HCT116 (cell line): ENCODE data around the gene VCX2. TPM values are rescaled to one million over a fixed set of nuclear protein-coding genes. Genes with fewer than 3 reads are reported as not detected.
"Not testable (repeated sequence)": the region's sequence is repeated elsewhere in the genome, so short reads cannot be mapped to it uniquely, and the experiment has no call there.

Experiments used
- ATAC-seq: fragments of 200-7000 bp; cut with Tn5 transposase; 2 replicates; pipeline ENCODE4 v1.9.1; 2020; ENCODE audit warnings: mild to moderate bottlenecking, moderate library complexity
- Bru-seq: library from RNA; stranded (reverse); fragments of 400-500 nt; gene quantifications from one replicate; lab custom pipeline; 2021; lab: Mats Ljungman, UMichigan
- BruChase-seq, 2 experiments: library from RNA; stranded (reverse); fragments of 400-500 nt; gene quantifications; one replicate each; lab custom pipeline; 2021; lab: Mats Ljungman, UMichigan
- BruUV-seq: library from RNA; stranded (reverse); fragments of 400-500 nt; replicated peaks from 2 replicates; lab custom pipeline; 2021; lab: Mats Ljungman, UMichigan
- CTCF ChIA-PET: fragments of 300-600 bp; sonication (Branson Sonifier 250); formaldehyde crosslinking; loops from one replicate; lab custom pipeline; 2021; ENCODE audit warnings: antibody characterized with exemption; lab: Charles Lee
- POLR2A ChIA-PET: fragments of 300-600, 350-600 bp; sonication (Branson Sonifier 250); formaldehyde crosslinking; loops from one replicate; lab custom pipeline; 2021; ENCODE audit warnings: antibody characterized with exemption; lab: Charles Lee
- RAD21 ChIA-PET, 2 experiments: fragments of 300-600 bp; sonication (Branson Sonifier 250); formaldehyde crosslinking; loops; one replicate each; lab custom pipeline; 2023; ENCODE audit warnings: low total read pairs in 2 of 2; ENCODE audit not compliant: uncharacterized antibody in 2 of 2, unreplicated experiment in 2 of 2, low non-redundant PET in 1 of 2; lab: Charles Lee
- DNase-seq: peaks from one replicate; pipeline ENCODE4 v3.0.0-alpha.2; 2010; ENCODE audit warnings: low read depth, low spot score
- H2AFZ ChIP-seq: fragments of 200-600 bp; shearing (Covaris generic), sonication (generic); 2 replicates; pipeline ENCODE4 v1.6.1; 2017; ENCODE audit warnings: low read depth, mixed run types, mixed read lengths, antibody characterized with exemption, low read length; ENCODE audit not compliant: poor library complexity, severe bottlenecking
- H3K27ac ChIP-seq: 2 replicates; pipeline ENCODE4 v1.5.1; 2012; ENCODE audit warnings: low read depth, low read length
- H3K27me3 ChIP-seq: fragments of 200-600 bp; sonication (generic); 2 replicates; pipeline ENCODE4 v1.6.1; 2016; ENCODE audit warnings: mixed run types, low read length, mixed read lengths; ENCODE audit not compliant: insufficient read depth
- H3K36me3 ChIP-seq, 2 experiments: fragments of 200-500 bp in 1 of 2; fragments of 200-600 bp in 1 of 2; sonication (Bioruptor generic) in 1 of 2; sonication (generic) in 1 of 2; 2 replicates each; pipeline versions ENCODE4 v1.5.1 to v1.6.1; 2014 to 2016; ENCODE audit warnings: low read length in 2 of 2, inconsistent platforms in 1 of 2, mixed read lengths in 1 of 2, mixed run types in 1 of 2; ENCODE audit not compliant: insufficient read depth in 2 of 2, control insufficient read depth in 1 of 2
- H3K4me1 ChIP-seq, 2 experiments: fragments of 200-600 bp in 1 of 2; sonication (generic) in 1 of 2; 2 replicates each; pipeline versions ENCODE4 v1.5.1 to v1.6.1; 2012 to 2017; ENCODE audit warnings: low read length in 2 of 2, inconsistent platforms in 1 of 2, mild to moderate bottlenecking in 1 of 2, mixed read lengths in 1 of 2, mixed run types in 1 of 2, moderate library complexity in 1 of 2; ENCODE audit not compliant: insufficient read depth in 2 of 2, control insufficient read depth in 1 of 2
- H3K4me2 ChIP-seq: fragments of 200-600 bp; sonication (generic); 2 replicates; pipeline ENCODE4 v1.6.1; 2017; ENCODE audit warnings: mixed run types, low read length, mixed read lengths
- H3K4me3 ChIP-seq, 2 experiments: fragments of 200-600 bp in 1 of 2; sonication (generic) in 1 of 2; replicated peaks in 1 of 2; 2 replicates each; pipeline ENCODE4 v1.5.1; 2011 to 2016; ENCODE audit warnings: low read length in 2 of 2, control low read depth in 1 of 2, low read depth in 1 of 2, mild to moderate bottlenecking in 1 of 2, mixed read lengths in 1 of 2, mixed run types in 1 of 2
- H3K79me2 ChIP-seq: fragments of 200-600 bp; sonication (generic); 2 replicates; pipeline ENCODE4 v1.6.1; 2017; ENCODE audit warnings: mild to moderate bottlenecking, mixed run types, low read length, moderate library complexity, mixed read lengths; ENCODE audit not compliant: insufficient read depth
- H3K9ac ChIP-seq: fragments of 200-600 bp; sonication (generic); 2 replicates; pipeline ENCODE4 v1.6.1; 2016; ENCODE audit warnings: low read length, mixed read lengths
- H3K9me2 ChIP-seq: fragments of 200-600 bp; sonication (generic), shearing (Covaris generic); 2 replicates; pipeline ENCODE4 v1.6.1; 2017; ENCODE audit warnings: mixed run types, mild to moderate bottlenecking, moderate library complexity; ENCODE audit not compliant: insufficient read depth
- H3K9me3 ChIP-seq, 2 experiments: fragments of 200-500 bp in 1 of 2; fragments of 200-600 bp in 1 of 2; sonication (Bioruptor generic) in 1 of 2; sonication (generic) in 1 of 2; 2 replicates each; pipeline ENCODE4 v1.6.1; 2014 to 2017; ENCODE audit warnings: low read length in 2 of 2, mixed read lengths in 2 of 2, inconsistent platforms in 1 of 2, low read depth in 1 of 2, mild to moderate bottlenecking in 1 of 2, mixed run types in 1 of 2, moderate library complexity in 1 of 2; ENCODE audit not compliant: control insufficient read depth in 1 of 2, insufficient read depth in 1 of 2
- H4K20me1 ChIP-seq: fragments of 200-600 bp; sonication (generic), shearing (Covaris generic); 2 replicates; pipeline ENCODE4 v1.6.1; 2017; ENCODE audit warnings: mixed run types, mild to moderate bottlenecking, moderate library complexity; ENCODE audit not compliant: insufficient read depth
- ATF3 ChIP-seq: IDR thresholded peaks from 2 replicates; pipeline ENCODE4 v1.6.1; 2012
- CBX3 ChIP-seq: IDR thresholded peaks from 2 replicates; pipeline ENCODE4 v1.6.1; 2012; ENCODE audit warnings: low read depth
- CEBPB ChIP-seq: IDR thresholded peaks from 2 replicates; pipeline ENCODE4 v1.6.1; 2012; ENCODE audit warnings: low read depth
- EZH2phosphoT487 ChIP-seq: fragments of 200-600 bp; IDR thresholded peaks from 2 replicates; pipeline ENCODE4 v1.6.1; 2018; ENCODE audit warnings: antibody characterized with exemption, borderline replicate concordance
- FOSL1 ChIP-seq: IDR thresholded peaks from 2 replicates; pipeline ENCODE4 v1.6.1; 2012; ENCODE audit warnings: low read depth
- JUND ChIP-seq: IDR thresholded peaks from 2 replicates; pipeline ENCODE4 v1.6.1; 2012
- MAX ChIP-seq: IDR thresholded peaks from 2 replicates; pipeline ENCODE4 v1.6.1; 2012
- POLR2A ChIP-seq: IDR thresholded peaks from 2 replicates; pipeline ENCODE4 v1.7.0; 2011; ENCODE audit warnings: borderline replicate concordance; ENCODE audit not compliant: insufficient read depth, insufficient read length; ENCODE audit errors: extremely low read depth
- RAD21 ChIP-seq: IDR thresholded peaks from 2 replicates; pipeline ENCODE4 v1.6.1; 2012; ENCODE audit warnings: low read depth, mild to moderate bottlenecking
- SP1 ChIP-seq: IDR thresholded peaks from 2 replicates; pipeline ENCODE4 v1.6.1; 2012; ENCODE audit warnings: low read depth
- YY1 ChIP-seq: IDR thresholded peaks from 2 replicates; pipeline ENCODE4 v1.6.1; 2011; ENCODE audit warnings: low read length, low read depth, moderate library complexity, mild to moderate bottlenecking; ENCODE audit not compliant: insufficient replicate concordance; ENCODE audit errors: extremely low read depth
- ZBTB33 ChIP-seq: IDR thresholded peaks from 2 replicates; pipeline ENCODE4 v1.6.1; 2011; ENCODE audit warnings: mild to moderate bottlenecking, low read length, moderate library complexity; ENCODE audit not compliant: insufficient replicate concordance; ENCODE audit errors: extremely low read depth
- ZFX ChIP-seq: fragments of 450-650 bp; IDR thresholded peaks from 2 replicates; pipeline ENCODE4 v1.6.1; 2017
- intact Hi-C: fragments of 100-400 bp; cut with micrococcal nuclease; formaldehyde crosslinking; loops from 2 replicates; pipeline ENCODE4 v1.10.0; 2022
- long read RNA-seq: library from polyadenylated mRNA; unstranded; transcript quantifications from one replicate; pipeline ENCODE4 v2.0.0, GENCODE V29; 2021; ENCODE audit not compliant: unreplicated experiment
- polyA plus RNA-seq: library from polyadenylated mRNA; unstranded; fragments of >200 nt; gene quantifications from 2 replicates; pipeline ENCODE4 v1.2.1, GENCODE V29; 2012; ENCODE audit warnings: missing spikeins
- total RNA-seq: library from RNA; stranded (reverse); gene quantifications from one replicate; pipeline ENCODE4 v1.2.1, GENCODE V29; 2021; ENCODE audit not compliant: unreplicated experiment
- TF ChIP-seq, protein P1 (sequence below): IDR thresholded peaks from 2 replicates; pipeline ENCODE4 v1.6.1; 2012; ENCODE audit warnings: low read depth

Gene VCX2
- not detected for total RNA-seq
- not detected in 2 replicates for polyA plus RNA-seq
- not detected for Bru-seq, nascent RNA
- BruChase-seq, experiment 1, labeled RNA remaining after a 6-hour chase: not detected
- BruChase-seq, experiment 2, labeled RNA remaining after a 2-hour chase: not detected
- long read RNA-seq: 0 reads

DNA sequence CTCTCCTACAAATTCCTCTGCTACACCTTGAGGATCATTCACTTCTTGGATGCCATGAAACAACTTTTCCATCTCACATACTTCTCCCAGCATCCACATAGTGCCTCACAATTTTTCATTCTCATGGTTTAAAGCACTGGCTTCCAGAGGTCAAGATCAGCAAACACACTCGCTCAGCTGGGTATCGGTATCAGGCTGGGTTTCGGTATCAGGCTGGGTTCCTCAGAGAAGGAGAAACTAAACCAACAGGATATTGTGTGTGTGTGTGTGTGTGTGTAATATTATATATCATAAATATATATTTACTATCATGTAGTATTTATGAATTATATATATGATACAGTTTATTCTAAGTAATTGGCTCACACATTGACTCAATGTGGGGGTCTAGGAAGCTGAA lies at the start of gene VCX2:
VCX2 (minus strand) TSS at position 99 of the 400 bp plus-strand sequence. CDS start 624 bp downstream, outside the sequence.
- RAD21 ChIA-PET, H3K79me2 ChIP-seq, CTCF ChIA-PET, POLR2A ChIA-PET, BruUV-seq, H3K4me2 ChIP-seq, H3K27me3 ChIP-seq, H4K20me1 ChIP-seq, H3K4me1 ChIP-seq, ATAC-seq, DNase-seq, H2AFZ ChIP-seq, intact Hi-C loops, H3K9ac ChIP-seq, H3K4me3 ChIP-seq, H3K9me3 ChIP-seq, H3K36me3 ChIP-seq, H3K9me2 ChIP-seq, H3K27ac ChIP-seq: not testable (repeated sequence)

DNA sequence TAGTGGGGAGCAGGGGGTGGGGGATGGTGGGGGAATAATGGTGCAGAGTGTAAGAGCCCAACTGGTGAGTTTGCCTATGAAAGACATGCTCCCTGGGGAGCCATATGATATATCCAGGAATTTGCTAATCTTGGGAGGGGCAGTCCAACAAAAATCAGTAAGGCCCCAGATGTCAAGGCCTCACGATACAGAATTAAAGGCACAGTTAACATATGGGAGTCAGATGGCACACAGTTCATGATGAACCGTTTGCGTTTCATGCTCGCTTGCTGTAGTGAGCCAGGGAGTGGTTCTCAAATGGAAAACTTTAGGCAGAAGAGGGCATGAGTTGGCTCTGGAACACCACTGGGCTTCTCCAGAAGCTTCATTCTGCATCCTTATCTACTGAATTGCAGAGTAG lies 33.9 kb upstream of the VCX2 start:
- Histone ChIP-seq H3K4me1 (no peaks in the 10 kb centered on the region), H3K9me2 (no peaks in the 10 kb centered on the region), H3K36me3 (no peaks in the 10 kb centered on the region), H3K27me3 (no peaks in the 10 kb centered on the region), H3K79me2 (no peaks in the 10 kb centered on the region), H3K9me3 (no peaks in the 10 kb centered on the region; a peak in 1 of 4 replicates), H3K9ac (no peak overlapping the region), H3K27ac (no peak overlapping the region), H3K4me3 (no peak overlapping the region), H4K20me1 (no peaks in the 10 kb centered on the region), H3K4me2 (no peak overlapping the region), H2AFZ (no peak overlapping the region)
- intact Hi-C loops: no loop called here
- CTCF ChIA-PET: no interaction called here
- BruUV-seq: no TSS peak
- DNase-seq (no peak), ATAC-seq (no peak)
- POLR2A ChIA-PET: no interaction called here
- RAD21 ChIA-PET: no interaction called here
- no peak for TF ChIP-seq CEBPB
- TF ChIP-seq FOSL1: no peak
- TF ChIP-seq YY1: no peak
- TF ChIP-seq EZH2phosphoT487: no peak
- TF ChIP-seq ZBTB33: no peak
- TF ChIP-seq JUND: no peak
- TF ChIP-seq SP1: no peak
- TF ChIP-seq MAX: no peak
- no peak for TF ChIP-seq ATF3
- no peak for TF ChIP-seq RAD21
- no peak for TF ChIP-seq ZFX
- no peak for TF ChIP-seq POLR2A
- no peak for TF ChIP-seq CBX3
- TF ChIP-seq, protein P1, sequence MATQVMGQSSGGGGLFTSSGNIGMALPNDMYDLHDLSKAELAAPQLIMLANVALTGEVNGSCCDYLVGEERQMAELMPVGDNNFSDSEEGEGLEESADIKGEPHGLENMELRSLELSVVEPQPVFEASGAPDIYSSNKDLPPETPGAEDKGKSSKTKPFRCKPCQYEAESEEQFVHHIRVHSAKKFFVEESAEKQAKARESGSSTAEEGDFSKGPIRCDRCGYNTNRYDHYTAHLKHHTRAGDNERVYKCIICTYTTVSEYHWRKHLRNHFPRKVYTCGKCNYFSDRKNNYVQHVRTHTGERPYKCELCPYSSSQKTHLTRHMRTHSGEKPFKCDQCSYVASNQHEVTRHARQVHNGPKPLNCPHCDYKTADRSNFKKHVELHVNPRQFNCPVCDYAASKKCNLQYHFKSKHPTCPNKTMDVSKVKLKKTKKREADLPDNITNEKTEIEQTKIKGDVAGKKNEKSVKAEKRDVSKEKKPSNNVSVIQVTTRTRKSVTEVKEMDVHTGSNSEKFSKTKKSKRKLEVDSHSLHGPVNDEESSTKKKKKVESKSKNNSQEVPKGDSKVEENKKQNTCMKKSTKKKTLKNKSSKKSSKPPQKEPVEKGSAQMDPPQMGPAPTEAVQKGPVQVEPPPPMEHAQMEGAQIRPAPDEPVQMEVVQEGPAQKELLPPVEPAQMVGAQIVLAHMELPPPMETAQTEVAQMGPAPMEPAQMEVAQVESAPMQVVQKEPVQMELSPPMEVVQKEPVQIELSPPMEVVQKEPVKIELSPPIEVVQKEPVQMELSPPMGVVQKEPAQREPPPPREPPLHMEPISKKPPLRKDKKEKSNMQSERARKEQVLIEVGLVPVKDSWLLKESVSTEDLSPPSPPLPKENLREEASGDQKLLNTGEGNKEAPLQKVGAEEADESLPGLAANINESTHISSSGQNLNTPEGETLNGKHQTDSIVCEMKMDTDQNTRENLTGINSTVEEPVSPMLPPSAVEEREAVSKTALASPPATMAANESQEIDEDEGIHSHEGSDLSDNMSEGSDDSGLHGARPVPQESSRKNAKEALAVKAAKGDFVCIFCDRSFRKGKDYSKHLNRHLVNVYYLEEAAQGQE: no peak
